K562 (cell line): ENCODE results near the gene BHLHE40. TPM values are rescaled to one million over a fixed set of nuclear protein-coding genes. Genes with fewer than 3 reads are reported as not detected.
A peak's percentile ranks its signal among the peaks of the same experiment; 100 is the strongest.

Experiments
- CBX1 ChIP-seq: sonication (generic); IDR thresholded peaks from 2 replicates; pipeline ENCODE4 v1.6.1; 2016; ENCODE audit warnings: antibody characterized with exemption, low read depth, mild to moderate bottlenecking
- HNRNPH1 ChIP-seq: fragments of 200-400 bp; formaldehyde crosslinking; optimal IDR thresholded peaks from 2 replicates; pipeline ENCODE3; 2017; ENCODE audit warnings: low read depth, mild to moderate bottlenecking, low read length, moderate library complexity
- LARP7 ChIP-seq: fragments of 450-650 bp; IDR thresholded peaks from 2 replicates; pipeline ENCODE4 v1.6.1; 2016
- MTA1 ChIP-seq: fragments of 450-650 bp; IDR thresholded peaks from 2 replicates; pipeline ENCODE4 v1.6.1; 2017; ENCODE audit warnings: borderline replicate concordance
- MYC ChIP-seq, 2 experiments: fragments of 250-450 bp in 1 of 2; sonication (Bioruptor Pico) in 1 of 2; IDR thresholded peaks; 2 replicates each; pipeline versions ENCODE4 v1.5.1 to v1.6.1; 2012 to 2021; ENCODE audit warnings: low read depth in 2 of 2, borderline replicate concordance in 1 of 2, improper control_type of control experiment in 1 of 2, low read length in 1 of 2, mild to moderate bottlenecking in 1 of 2, moderate library complexity in 1 of 2
- PHB ChIP-seq: fragments of 250-450 bp; sonication (Bioruptor Pico); IDR thresholded peaks from 2 replicates; pipeline ENCODE4 v1.5.0; 2021
- POU5F1 ChIP-seq: fragments of 150-350 bp; IDR thresholded peaks from 2 replicates; pipeline ENCODE4 v1.6.1; 2014; ENCODE audit warnings: borderline replicate concordance, low read length, low read depth, mild to moderate bottlenecking; ENCODE audit not compliant: partially characterized antibody
- RAD51 ChIP-seq: fragments of 450-650 bp; IDR thresholded peaks from 2 replicates; pipeline ENCODE4 v1.7.1; 2016; ENCODE audit warnings: low read depth, mild to moderate bottlenecking, borderline replicate concordance
- SLC30A9 ChIP-seq: fragments of 250-450 bp; sonication (Bioruptor Pico); IDR thresholded peaks from 2 replicates; pipeline ENCODE4 v1.8.0; 2022; ENCODE audit warnings: mild to moderate bottlenecking, moderate library complexity
- ZEB2 ChIP-seq: fragments of 450-650 bp; IDR thresholded peaks from 2 replicates; pipeline ENCODE4 v1.6.1; 2016
- ZFX ChIP-seq: sonication (generic); formaldehyde crosslinking; IDR thresholded peaks from 2 replicates; pipeline ENCODE4 v1.8.0; 2022; ENCODE audit warnings: mild to moderate bottlenecking, missing genetic modification reagents, moderate library complexity
- ZNF146 ChIP-seq: IDR thresholded peaks from one replicate; pipeline ENCODE4 v1.6.1; 2018; ENCODE audit warnings: missing compliant biosample characterization; ENCODE audit not compliant: unreplicated experiment
- ZNF586 ChIP-seq: fragments of 450-650 bp; formaldehyde crosslinking; conservative IDR thresholded peaks from 2 replicates; pipeline ENCODE4 v1.4.0; 2020; ENCODE audit warnings: mild to moderate bottlenecking, moderate library complexity
- ZNF79 ChIP-seq: fragments of 250-450 bp; sonication (Bioruptor Pico); IDR thresholded peaks from 2 replicates; pipeline ENCODE4 v1.4.0; 2020; ENCODE audit warnings: low read depth, mild to moderate bottlenecking, moderate library complexity
- polyA plus RNA-seq, 8 experiments: library from polyadenylated mRNA; depleted of rRNA in 4 of 8; stranded (reverse) in 5 of 8; unstranded in 3 of 8; fragments of >200 nt; fragmentation: Nextera tagmentation in 2 of 8; fragmentation: Illumina TruSeq in 1 of 8; extraction: Ambion mirVana in 2 of 8; extraction: Trizol in 1 of 8; gene quantifications; 2 replicates each; pipeline versions ENCODE4 v1.2.1 to v1.2.3, GENCODE V29; 2011 to 2014; ENCODE audit warnings: inconsistent platforms in 1 of 8, missing spikeins in 1 of 8
- total RNA-seq, 7 experiments: library from RNA; depleted of rRNA in 6 of 7; stranded (reverse); fragments of >200 nt in 6 of 7; fragmentation: Illumina TruSeq in 2 of 7; extraction: Trizol in 2 of 7; gene quantifications; 2 replicates each; pipeline versions ENCODE4 v1.2.1 to v1.2.3, GENCODE V29; 2011 to 2021; ENCODE audit warnings: low replicate concordance in 1 of 7
- TF ChIP-seq, protein P1 (sequence below), 3 experiments: fragments of 200-800 bp in 1 of 3; fragments of 250-450 bp in 1 of 3; fragments of 450-650 bp in 1 of 3; sonication (Bioruptor Pico) in 1 of 3; sonication (Bioruptor generic) in 1 of 3; formaldehyde crosslinking in 1 of 3; IDR thresholded peaks; 2 replicates each; pipeline versions ENCODE4 v1.6.1 to v1.8.0; 2016 to 2022; ENCODE audit warnings: mild to moderate bottlenecking in 2 of 3, missing genetic modification characterization in 2 of 3, missing compliant biosample characterization in 1 of 3, moderate library complexity in 1 of 3
- TF ChIP-seq, protein P2 (sequence below): fragments of 250-450 bp; sonication (Bioruptor Pico); IDR thresholded peaks from 2 replicates; pipeline ENCODE4 v1.9.0; 2021; ENCODE audit warnings: mild to moderate bottlenecking
- TF ChIP-seq, protein P3 (sequence below): fragments of 450-650 bp; IDR thresholded peaks from 2 replicates; pipeline ENCODE4 v1.6.1; 2016; ENCODE audit warnings: antibody characterized with exemption
- TF ChIP-seq, protein P4 (sequence below), 2 experiments: fragments of 450-650 bp in 1 of 2; IDR thresholded peaks; 2 replicates each; pipeline ENCODE4 v1.6.1; 2011 to 2017; ENCODE audit warnings: low read depth in 2 of 2, antibody characterized with exemption in 1 of 2, borderline replicate concordance in 1 of 2, low read length in 1 of 2, mild to moderate bottlenecking in 1 of 2, mixed read lengths in 1 of 2; ENCODE audit not compliant: control insufficient read depth in 1 of 2

The BHLHE40 gene
- total and polyA plus RNA-seq, 9 of the 15 experiments (the other 6 are each of a cell fraction or from before 2014, with no cell fraction given): 12.0 to 83.9 (median 31.4) TPM

DNA sequence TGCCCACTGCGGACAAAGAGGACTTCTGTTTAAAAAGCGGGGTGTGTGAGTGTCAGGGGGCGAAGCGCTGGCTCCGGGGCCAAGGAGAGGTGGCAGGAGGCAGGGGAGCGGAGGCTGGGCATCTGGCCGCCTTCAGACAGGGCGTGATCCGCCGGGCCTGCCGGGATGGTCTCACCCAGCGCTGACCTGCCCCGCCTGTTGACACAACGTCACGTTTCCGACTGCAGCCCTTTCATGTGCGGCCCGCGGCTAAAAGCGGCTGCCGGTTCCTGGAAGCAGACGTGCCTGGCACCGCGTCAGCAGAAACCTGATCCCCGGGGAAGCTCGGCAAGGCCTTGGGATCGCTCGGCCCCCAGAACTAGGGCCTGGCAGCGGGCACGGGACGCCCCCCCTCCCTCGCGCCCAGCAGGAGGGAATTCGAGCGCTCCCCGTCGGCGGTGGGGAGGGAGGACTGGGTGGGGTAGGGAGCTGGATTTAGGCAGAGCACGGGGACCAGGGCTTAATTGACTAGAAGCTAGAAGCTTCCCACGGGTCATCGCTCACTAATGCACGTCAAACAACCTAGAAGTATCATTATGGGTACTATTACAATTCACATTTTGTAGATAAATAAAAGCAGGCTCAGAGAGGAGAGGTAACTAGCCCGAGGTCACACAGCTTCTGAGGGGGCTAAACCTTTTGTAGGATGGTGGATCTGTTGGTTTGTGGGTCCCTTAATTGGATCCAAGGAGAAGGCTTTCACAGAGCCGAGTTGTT lies 7.7 kb downstream of the BHLHE40 start (continued):
- TF ChIP-seq, protein P1, sequence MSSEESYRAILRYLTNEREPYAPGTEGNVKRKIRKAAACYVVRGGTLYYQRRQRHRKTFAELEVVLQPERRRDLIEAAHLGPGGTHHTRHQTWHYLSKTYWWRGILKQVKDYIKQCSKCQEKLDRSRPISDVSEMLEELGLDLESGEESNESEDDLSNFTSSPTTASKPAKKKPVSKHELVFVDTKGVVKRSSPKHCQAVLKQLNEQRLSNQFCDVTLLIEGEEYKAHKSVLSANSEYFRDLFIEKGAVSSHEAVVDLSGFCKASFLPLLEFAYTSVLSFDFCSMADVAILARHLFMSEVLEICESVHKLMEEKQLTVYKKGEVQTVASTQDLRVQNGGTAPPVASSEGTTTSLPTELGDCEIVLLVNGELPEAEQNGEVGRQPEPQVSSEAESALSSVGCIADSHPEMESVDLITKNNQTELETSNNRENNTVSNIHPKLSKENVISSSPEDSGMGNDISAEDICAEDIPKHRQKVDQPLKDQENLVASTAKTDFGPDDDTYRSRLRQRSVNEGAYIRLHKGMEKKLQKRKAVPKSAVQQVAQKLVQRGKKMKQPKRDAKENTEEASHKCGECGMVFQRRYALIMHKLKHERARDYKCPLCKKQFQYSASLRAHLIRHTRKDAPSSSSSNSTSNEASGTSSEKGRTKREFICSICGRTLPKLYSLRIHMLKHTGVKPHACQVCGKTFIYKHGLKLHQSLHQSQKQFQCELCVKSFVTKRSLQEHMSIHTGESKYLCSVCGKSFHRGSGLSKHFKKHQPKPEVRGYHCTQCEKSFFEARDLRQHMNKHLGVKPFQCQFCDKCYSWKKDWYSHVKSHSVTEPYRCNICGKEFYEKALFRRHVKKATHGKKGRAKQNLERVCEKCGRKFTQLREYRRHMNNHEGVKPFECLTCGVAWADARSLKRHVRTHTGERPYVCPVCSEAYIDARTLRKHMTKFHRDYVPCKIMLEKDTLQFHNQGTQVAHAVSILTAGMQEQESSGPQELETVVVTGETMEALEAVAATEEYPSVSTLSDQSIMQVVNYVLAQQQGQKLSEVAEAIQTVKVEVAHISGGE (CRISPR knock-in tag; IDR thresholded peaks at IDR 0.05): no peak
- TF ChIP-seq ZNF79 (CRISPR knock-in tag) (no peak), MYC (IDR thresholded peaks at IDR 0.05; ENCODE audit: low read depth, low read length) (peak; percentile 77), MYC (CRISPR knock-in tag; IDR thresholded peaks at IDR 0.05; ENCODE audit: borderline replicate concordance, low read depth) (peak; percentile 59; the same call in 1 of the 2 replicates), ZNF586 (CRISPR knock-in tag) (no peak), ZNF146 (CRISPR knock-in tag) (no peak), CBX1 (peak; percentile 74; the same call in 1 of the 2 replicates), MTA1 (peak; percentile 71), LARP7 (no peak; the same call in 1 of the 2 replicates), POU5F1 (no peak), HNRNPH1 (no peak), RAD51 (no peak), PHB (no peak), ZEB2 (peak; percentile 50; the same call in 1 of the 2 replicates), ZFX (CRISPR knock-in tag) (no peak), SLC30A9 (CRISPR knock-in tag) (no peak)
- TF ChIP-seq, protein P2, sequence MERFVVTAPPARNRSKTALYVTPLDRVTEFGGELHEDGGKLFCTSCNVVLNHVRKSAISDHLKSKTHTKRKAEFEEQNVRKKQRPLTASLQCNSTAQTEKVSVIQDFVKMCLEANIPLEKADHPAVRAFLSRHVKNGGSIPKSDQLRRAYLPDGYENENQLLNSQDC (CRISPR knock-in tag): no peak
- TF ChIP-seq, protein P3, sequence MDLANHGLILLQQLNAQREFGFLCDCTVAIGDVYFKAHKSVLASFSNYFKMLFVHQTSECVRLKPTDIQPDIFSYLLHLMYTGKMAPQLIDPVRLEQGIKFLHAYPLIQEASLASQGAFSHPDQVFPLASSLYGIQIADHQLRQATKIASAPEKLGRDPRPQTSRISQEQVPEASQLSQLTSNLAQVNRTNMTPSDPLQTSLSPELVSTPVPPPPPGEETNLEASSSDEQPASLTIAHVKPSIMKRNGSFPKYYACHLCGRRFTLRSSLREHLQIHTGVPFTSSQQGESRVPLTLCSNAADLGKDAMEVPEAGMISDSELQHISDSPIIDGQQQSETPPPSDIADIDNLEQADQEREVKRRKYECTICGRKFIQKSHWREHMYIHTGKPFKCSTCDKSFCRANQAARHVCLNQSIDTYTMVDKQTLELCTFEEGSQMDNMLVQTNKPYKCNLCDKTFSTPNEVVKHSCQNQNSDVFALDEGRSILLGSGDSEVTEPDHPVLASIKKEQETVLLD: peak; percentile 86
- TF ChIP-seq, protein P4, sequence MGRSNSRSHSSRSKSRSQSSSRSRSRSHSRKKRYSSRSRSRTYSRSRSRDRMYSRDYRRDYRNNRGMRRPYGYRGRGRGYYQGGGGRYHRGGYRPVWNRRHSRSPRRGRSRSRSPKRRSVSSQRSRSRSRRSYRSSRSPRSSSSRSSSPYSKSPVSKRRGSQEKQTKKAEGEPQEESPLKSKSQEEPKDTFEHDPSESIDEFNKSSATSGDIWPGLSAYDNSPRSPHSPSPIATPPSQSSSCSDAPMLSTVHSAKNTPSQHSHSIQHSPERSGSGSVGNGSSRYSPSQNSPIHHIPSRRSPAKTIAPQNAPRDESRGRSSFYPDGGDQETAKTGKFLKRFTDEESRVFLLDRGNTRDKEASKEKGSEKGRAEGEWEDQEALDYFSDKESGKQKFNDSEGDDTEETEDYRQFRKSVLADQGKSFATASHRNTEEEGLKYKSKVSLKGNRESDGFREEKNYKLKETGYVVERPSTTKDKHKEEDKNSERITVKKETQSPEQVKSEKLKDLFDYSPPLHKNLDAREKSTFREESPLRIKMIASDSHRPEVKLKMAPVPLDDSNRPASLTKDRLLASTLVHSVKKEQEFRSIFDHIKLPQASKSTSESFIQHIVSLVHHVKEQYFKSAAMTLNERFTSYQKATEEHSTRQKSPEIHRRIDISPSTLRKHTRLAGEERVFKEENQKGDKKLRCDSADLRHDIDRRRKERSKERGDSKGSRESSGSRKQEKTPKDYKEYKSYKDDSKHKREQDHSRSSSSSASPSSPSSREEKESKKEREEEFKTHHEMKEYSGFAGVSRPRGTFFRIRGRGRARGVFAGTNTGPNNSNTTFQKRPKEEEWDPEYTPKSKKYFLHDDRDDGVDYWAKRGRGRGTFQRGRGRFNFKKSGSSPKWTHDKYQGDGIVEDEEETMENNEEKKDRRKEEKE (IDR thresholded peaks at IDR 0.05; ENCODE audit: borderline replicate concordance in 1 of 2, control insufficient read depth in 1 of 2, low read depth in 2 of 2, low read length in 1 of 2): peak; percentile 16 to 24; a peak in 1 of 4 replicates
